Neural cell (in vitro differentiated cells): ENCODE measurements around the gene CAPN12. TPM values are rescaled to one million over a fixed set of nuclear protein-coding genes. Genes with fewer than 3 reads are reported as not detected.

Source experiments
- H2AFZ ChIP-seq: fragments of 200-600, 300-800 bp; sonication (generic), shearing (Covaris generic); 2 replicates; pipeline ENCODE4 v1.6.0; 2014; ENCODE audit warnings: low read depth, mild to moderate bottlenecking, antibody characterized with exemption, low read length, moderate library complexity
- H3F3A ChIP-seq: fragments of 200-600 bp; shearing (Covaris generic); 2 replicates; pipeline ENCODE4 v1.6.1; 2016; ENCODE audit warnings: mild to moderate bottlenecking, moderate library complexity, mixed read lengths, antibody characterized with exemption, low read length; ENCODE audit not compliant: insufficient read depth, poor library complexity, severe bottlenecking
- H3K27ac ChIP-seq: fragments of 200-600, 300-800 bp; sonication (generic), shearing (Covaris generic); 2 replicates; pipeline ENCODE4 v1.5.1; 2014; ENCODE audit warnings: mild to moderate bottlenecking, low read length, moderate library complexity
- H3K27me3 ChIP-seq: fragments of 300-800, 200-600 bp; sonication (generic), shearing (Covaris generic); 2 replicates; pipeline ENCODE4 v1.6.0; 2014; ENCODE audit warnings: mild to moderate bottlenecking, low read depth, low read length, moderate library complexity; ENCODE audit not compliant: insufficient read depth
- H3K36me3 ChIP-seq: fragments of 300-800, 200-600 bp; sonication (generic), shearing (Covaris generic); 2 replicates; pipeline ENCODE4 v1.5.1; 2014; ENCODE audit warnings: mild to moderate bottlenecking, antibody characterized with exemption, low read length, moderate library complexity; ENCODE audit not compliant: insufficient read depth
- H3K4me2 ChIP-seq: fragments of 300-800, 200-600 bp; sonication (generic), shearing (Covaris generic); 2 replicates; pipeline ENCODE4 v1.6.0; 2014; ENCODE audit warnings: mild to moderate bottlenecking, low read length
- H3K4me3 ChIP-seq: fragments of 300-800, 200-600 bp; sonication (generic), shearing (Covaris generic); 2 replicates; pipeline ENCODE4 v1.5.1; 2014; ENCODE audit warnings: mild to moderate bottlenecking, low read length, moderate library complexity
- H3K79me2 ChIP-seq: fragments of 200-600 bp; shearing (Covaris generic); replicated peaks from 2 replicates; pipeline ENCODE4 v1.6.0; 2014; ENCODE audit warnings: mild to moderate bottlenecking, low read length, moderate library complexity; ENCODE audit not compliant: insufficient read depth
- H3K9ac ChIP-seq: fragments of 300-800, 200-600 bp; sonication (generic), shearing (Covaris generic); 2 replicates; pipeline ENCODE4 v1.6.1; 2016; ENCODE audit warnings: mild to moderate bottlenecking, low read length, mixed read lengths
- H3K9me2 ChIP-seq: fragments of 200-600 bp; shearing (Covaris generic); 2 replicates; pipeline ENCODE4 v1.6.1; 2016; ENCODE audit warnings: mild to moderate bottlenecking, low read length, mixed read lengths; ENCODE audit not compliant: insufficient read depth
- H3K9me3 ChIP-seq: fragments of 200-600, 300-800 bp; sonication (generic), shearing (Covaris generic); 2 replicates; pipeline ENCODE4 v1.6.1; 2016; ENCODE audit warnings: mild to moderate bottlenecking, mixed run types, low read length, moderate library complexity, mixed read lengths
- H4K20me1 ChIP-seq: fragments of 200-600 bp; shearing (Covaris generic); 2 replicates; pipeline ENCODE4 v1.6.1; 2016; ENCODE audit warnings: mild to moderate bottlenecking, mixed run types; ENCODE audit not compliant: insufficient read depth
- EP300 ChIP-seq: fragments of 450-650 bp; conservative IDR thresholded peaks from 2 replicates; pipeline ENCODE4 v1.6.1; 2014; ENCODE audit warnings: antibody characterized with exemption, mild to moderate bottlenecking, moderate library complexity; ENCODE audit not compliant: poor library complexity, severe bottlenecking
- EZH2 ChIP-seq: fragments of 200-600, 300-800 bp; shearing (Covaris generic), sonication (generic); IDR thresholded peaks from 2 replicates; pipeline ENCODE4 v1.6.1; 2014; ENCODE audit warnings: antibody characterized with exemption, low read length, borderline replicate concordance, mild to moderate bottlenecking; ENCODE audit not compliant: insufficient read depth, poor library complexity, severe bottlenecking
- MXI1 ChIP-seq: fragments of 450-650 bp; conservative IDR thresholded peaks from 2 replicates; pipeline ENCODE4 v1.6.1; 2014; ENCODE audit warnings: antibody characterized with exemption, mild to moderate bottlenecking; ENCODE audit not compliant: poor library complexity, severe bottlenecking
- POLR2AphosphoS5 ChIP-seq: IDR thresholded peaks from 2 replicates; pipeline ENCODE4 v1.6.1; 2012
- RAD21 ChIP-seq: fragments of 450-650 bp; conservative IDR thresholded peaks from 2 replicates; pipeline ENCODE4 v1.6.1; 2014; ENCODE audit warnings: antibody characterized with exemption, mild to moderate bottlenecking, moderate library complexity
- REST ChIP-seq: IDR thresholded peaks from 2 replicates; pipeline ENCODE4 v1.6.1; 2012; ENCODE audit warnings: borderline replicate concordance
- SMC3 ChIP-seq: fragments of 450-650 bp; conservative IDR thresholded peaks from 2 replicates; pipeline ENCODE4 v1.6.1; 2014; ENCODE audit warnings: antibody characterized with exemption, mild to moderate bottlenecking, moderate library complexity; ENCODE audit not compliant: poor library complexity
- TAF1 ChIP-seq: IDR thresholded peaks from 2 replicates; pipeline ENCODE4 v1.6.1; 2012; ENCODE audit warnings: low read depth
- polyA plus RNA-seq: library from polyadenylated mRNA; depleted of rRNA; stranded (reverse); fragments of >200 nt; gene quantifications from 2 replicates; pipeline ENCODE4 v1.2.3, GENCODE V29; 2014
- TF ChIP-seq, protein P1 (sequence below): fragments of 450-650 bp; IDR thresholded peaks from 2 replicates; pipeline ENCODE4 v1.5.1; 2014; ENCODE audit warnings: antibody characterized with exemption, mild to moderate bottlenecking, moderate library complexity; ENCODE audit not compliant: poor library complexity, severe bottlenecking

The CAPN12 gene
- polyA plus RNA-seq, 1 donor from 2014 or later: not detected

- Histone ChIP-seq H3K4me2 (no peak overlapping the region), H3K36me3 (no peaks in the 10 kb centered on the region), H3K27me3 (no peaks in the 10 kb centered on the region), H3K27ac (no peak overlapping the region), H4K20me1 (no peaks in the 10 kb centered on the region), H3K79me2 (no peaks in the 10 kb centered on the region), H2AFZ (no peak overlapping the region), H3K9ac (no peak overlapping the region), H3K9me2 (no peaks in the 10 kb centered on the region), H3K4me3 (no peak overlapping the region), H3F3A (no peaks in the 10 kb centered on the region), H3K9me3 (no peaks in the 10 kb centered on the region)
- TF ChIP-seq SMC3 (no peak), REST (no peak), RAD21 (no peak), POLR2AphosphoS5 (no peak), EZH2 (no peak), MXI1 (no peak), TAF1 (no peak), EP300 (no peak)
- TF ChIP-seq, protein P1, sequence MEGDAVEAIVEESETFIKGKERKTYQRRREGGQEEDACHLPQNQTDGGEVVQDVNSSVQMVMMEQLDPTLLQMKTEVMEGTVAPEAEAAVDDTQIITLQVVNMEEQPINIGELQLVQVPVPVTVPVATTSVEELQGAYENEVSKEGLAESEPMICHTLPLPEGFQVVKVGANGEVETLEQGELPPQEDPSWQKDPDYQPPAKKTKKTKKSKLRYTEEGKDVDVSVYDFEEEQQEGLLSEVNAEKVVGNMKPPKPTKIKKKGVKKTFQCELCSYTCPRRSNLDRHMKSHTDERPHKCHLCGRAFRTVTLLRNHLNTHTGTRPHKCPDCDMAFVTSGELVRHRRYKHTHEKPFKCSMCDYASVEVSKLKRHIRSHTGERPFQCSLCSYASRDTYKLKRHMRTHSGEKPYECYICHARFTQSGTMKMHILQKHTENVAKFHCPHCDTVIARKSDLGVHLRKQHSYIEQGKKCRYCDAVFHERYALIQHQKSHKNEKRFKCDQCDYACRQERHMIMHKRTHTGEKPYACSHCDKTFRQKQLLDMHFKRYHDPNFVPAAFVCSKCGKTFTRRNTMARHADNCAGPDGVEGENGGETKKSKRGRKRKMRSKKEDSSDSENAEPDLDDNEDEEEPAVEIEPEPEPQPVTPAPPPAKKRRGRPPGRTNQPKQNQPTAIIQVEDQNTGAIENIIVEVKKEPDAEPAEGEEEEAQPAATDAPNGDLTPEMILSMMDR: no peak
Measured at GRCh38 chr19:38705197-38706019, 38.9 kb downstream of the CAPN12 start.

DNA sequence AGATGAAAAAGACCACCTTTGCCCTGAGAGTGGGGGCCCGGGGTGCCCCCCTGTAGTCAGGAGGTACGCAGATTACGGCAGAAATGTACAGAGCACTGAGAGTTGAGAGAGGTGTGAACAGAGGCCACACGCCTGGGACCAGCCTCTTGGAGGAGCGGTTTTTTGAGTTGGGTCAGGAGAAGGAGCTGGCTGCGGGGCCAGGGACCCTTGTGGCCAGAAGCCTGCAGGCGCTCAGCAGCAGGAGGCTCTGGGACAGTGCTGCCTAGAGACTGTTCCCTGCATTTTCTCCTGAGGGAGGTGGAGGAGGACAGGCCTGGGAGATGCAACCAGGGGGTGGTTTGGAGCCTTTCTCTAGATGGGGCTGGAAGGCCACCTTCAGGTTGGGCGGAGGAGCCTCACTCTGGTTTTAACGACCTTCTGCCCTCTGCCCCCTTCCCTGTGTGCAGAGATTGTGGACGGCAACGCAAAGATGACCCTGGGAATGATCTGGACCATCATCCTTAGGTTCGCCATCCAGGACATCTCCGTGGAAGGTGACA, 39.7 kb downstream of the CAPN12 start:
- Histone ChIP-seq H3K4me2 (no peak overlapping the region), H3K9me3 (no peaks in the 10 kb centered on the region), H4K20me1 (no peaks in the 10 kb centered on the region), H3K9ac (no peak overlapping the region), H3K79me2 (no peaks in the 10 kb centered on the region), H3K36me3 (no peaks in the 10 kb centered on the region), H3K27me3 (no peaks in the 10 kb centered on the region), H3K27ac (no peak overlapping the region), H3K4me3 (no peak overlapping the region), H3K9me2 (no peaks in the 10 kb centered on the region), H3F3A (no peaks in the 10 kb centered on the region), H2AFZ (no peak overlapping the region)
- no peak for TF ChIP-seq EZH2
- no peak for TF ChIP-seq POLR2AphosphoS5
- no peak for TF ChIP-seq TAF1
- no peak for TF ChIP-seq SMC3
- TF ChIP-seq, protein P1: no peak
